ENCODE measurements around the gene PRXL2C. TPM values are rescaled to one million over a fixed set of nuclear protein-coding genes. Genes with fewer than 3 reads are reported as not detected.

Gene PRXL2C
- total and polyA plus RNA-seq, 2 donors from 2014 or later = 6.4 to 19.8 TPM

GRCh38 chr9:96663506-96664120 lies 8.5 kb upstream of the PRXL2C start:
- Histone ChIP-seq H3K36me3 (ENCODE audit: control insufficient read depth in 2 of 3, insufficient read depth in 3 of 3, low read length in 3 of 3) (no peaks in the 10 kb centered on the region), H3K9ac (ENCODE audit: low read length in 3 of 3) (no peak overlapping the region), H3K9me3 (ENCODE audit: control insufficient read depth in 2 of 3, insufficient read depth in 1 of 3, low read length in 3 of 3) (no peaks in the 10 kb centered on the region), H3K27ac (ENCODE audit: low read depth in 2 of 2, low read length in 2 of 2) (no peak overlapping the region), H3K4me3 (ENCODE audit: low read length in 3 of 3) (no peak overlapping the region), H3K4me1 (ENCODE audit: control insufficient read depth in 2 of 3, insufficient read depth in 2 of 3, low read depth in 1 of 3, low read length in 3 of 3) (no peaks in the 10 kb centered on the region), H3K27me3 (ENCODE audit: control insufficient read depth, insufficient read depth, low read length) (no peaks in the 10 kb centered on the region)
- TF ChIP-seq, protein P1, sequence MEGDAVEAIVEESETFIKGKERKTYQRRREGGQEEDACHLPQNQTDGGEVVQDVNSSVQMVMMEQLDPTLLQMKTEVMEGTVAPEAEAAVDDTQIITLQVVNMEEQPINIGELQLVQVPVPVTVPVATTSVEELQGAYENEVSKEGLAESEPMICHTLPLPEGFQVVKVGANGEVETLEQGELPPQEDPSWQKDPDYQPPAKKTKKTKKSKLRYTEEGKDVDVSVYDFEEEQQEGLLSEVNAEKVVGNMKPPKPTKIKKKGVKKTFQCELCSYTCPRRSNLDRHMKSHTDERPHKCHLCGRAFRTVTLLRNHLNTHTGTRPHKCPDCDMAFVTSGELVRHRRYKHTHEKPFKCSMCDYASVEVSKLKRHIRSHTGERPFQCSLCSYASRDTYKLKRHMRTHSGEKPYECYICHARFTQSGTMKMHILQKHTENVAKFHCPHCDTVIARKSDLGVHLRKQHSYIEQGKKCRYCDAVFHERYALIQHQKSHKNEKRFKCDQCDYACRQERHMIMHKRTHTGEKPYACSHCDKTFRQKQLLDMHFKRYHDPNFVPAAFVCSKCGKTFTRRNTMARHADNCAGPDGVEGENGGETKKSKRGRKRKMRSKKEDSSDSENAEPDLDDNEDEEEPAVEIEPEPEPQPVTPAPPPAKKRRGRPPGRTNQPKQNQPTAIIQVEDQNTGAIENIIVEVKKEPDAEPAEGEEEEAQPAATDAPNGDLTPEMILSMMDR (IDR thresholded peaks at IDR 0.05; ENCODE audit: borderline replicate concordance, extremely low read depth, insufficient read depth) = no peak
- intact Hi-C loops (cut with DNase I) = loop anchor here (10.0 kb wide), 1 partner anchor 329 kb away; no protein-coding TSS in a partner anchor
- DNase-seq (no peak), FAIRE-seq (no peak)

GRCh38 chr9:96661711-96662110 lies 6.6 kb upstream of the PRXL2C start:
- Histone ChIP-seq H3K27ac (ENCODE audit: low read depth in 2 of 2, low read length in 2 of 2) (no peak overlapping the region), H3K4me3 (ENCODE audit: low read length in 3 of 3) (no peak overlapping the region), H3K4me1 (ENCODE audit: control insufficient read depth in 2 of 3, insufficient read depth in 2 of 3, low read depth in 1 of 3, low read length in 3 of 3) (no peaks in the 10 kb centered on the region), H3K9me3 (ENCODE audit: control insufficient read depth in 2 of 3, insufficient read depth in 1 of 3, low read length in 3 of 3) (no peaks in the 10 kb centered on the region), H3K27me3 (ENCODE audit: control insufficient read depth, insufficient read depth, low read length) (no peaks in the 10 kb centered on the region), H3K9ac (ENCODE audit: low read length in 3 of 3) (no peak overlapping the region), H3K36me3 (ENCODE audit: control insufficient read depth in 2 of 3, insufficient read depth in 3 of 3, low read length in 3 of 3) (no peaks in the 10 kb centered on the region)
- intact Hi-C loops (cut with DNase I) = loop anchor here (10.0 kb wide), 1 partner anchor 327 kb away; no protein-coding TSS in a partner anchor
- FAIRE-seq (no peak), DNase-seq (no peak)
- TF ChIP-seq, protein P1 (IDR thresholded peaks at IDR 0.05; ENCODE audit: borderline replicate concordance, extremely low read depth, insufficient read depth) = no peak

DNA sequence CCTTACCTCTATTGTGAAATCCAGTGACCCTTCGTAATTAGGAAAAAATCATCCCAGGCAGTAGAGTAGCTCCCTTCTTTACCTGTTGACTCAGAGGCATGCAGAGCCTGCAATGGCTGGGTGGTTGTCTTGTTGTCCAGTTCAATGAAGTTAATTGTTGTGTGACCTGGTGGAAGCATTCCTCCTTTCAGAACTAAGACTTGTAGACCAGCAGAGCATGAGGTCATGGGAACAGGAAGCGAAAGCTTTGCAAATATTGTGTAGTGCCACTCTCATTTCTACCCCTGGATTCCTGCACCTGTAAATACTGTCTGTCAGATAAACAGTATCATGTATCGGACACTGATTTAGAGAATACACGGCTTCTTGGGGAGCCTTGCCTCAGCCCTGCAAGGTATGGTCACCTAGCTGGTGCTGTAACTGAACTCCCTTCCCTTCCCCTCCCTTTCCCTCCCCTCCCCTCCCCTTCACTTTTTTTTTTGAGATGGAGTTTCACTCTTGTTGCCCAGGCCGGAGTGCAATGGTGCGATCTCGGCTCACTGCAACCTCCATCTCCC lies 5.7 kb upstream of the PRXL2C start:
- Histone ChIP-seq H3K27me3 (ENCODE audit: control insufficient read depth, insufficient read depth, low read length) (no peaks in the 10 kb centered on the region), H3K9me3 (ENCODE audit: control insufficient read depth in 2 of 3, insufficient read depth in 1 of 3, low read length in 3 of 3) (no peaks in the 10 kb centered on the region), H3K9ac (ENCODE audit: low read length in 3 of 3) (no peak overlapping the region), H3K36me3 (ENCODE audit: control insufficient read depth in 2 of 3, insufficient read depth in 3 of 3, low read length in 3 of 3) (no peaks in the 10 kb centered on the region), H3K27ac (ENCODE audit: low read depth in 2 of 2, low read length in 2 of 2) (no peak overlapping the region), H3K4me1 (ENCODE audit: control insufficient read depth in 2 of 3, insufficient read depth in 2 of 3, low read depth in 1 of 3, low read length in 3 of 3) (no peaks in the 10 kb centered on the region), H3K4me3 (ENCODE audit: low read length in 3 of 3) (no peak overlapping the region)
- intact Hi-C loops (cut with DNase I) = loop anchor here (10.0 kb wide), 1 partner anchor 326 kb away; no protein-coding TSS in a partner anchor
- no peak for FAIRE-seq
- DNase-seq = peak in 3 of 5 donors; percentile 19 to 67 (median 52)
- TF ChIP-seq, protein P1 (IDR thresholded peaks at IDR 0.05; ENCODE audit: borderline replicate concordance, extremely low read depth, insufficient read depth) = no peak
